NCI-H1048 (cell line): ENCODE measurements around the gene ZNF578.
A peak's percentile ranks its signal among the peaks of the same experiment; 100 is the strongest.
"Not testable (repeated sequence)": the region's sequence is repeated elsewhere in the genome, so short reads cannot be mapped to it uniquely, and the experiment has no call there.

Source experiments
- DNase-seq: peaks from one replicate; lab custom pipeline; 2025; lab: John Stamatoyannopoulos, UW

ZNF578 gene

GRCh38 chr19:52516191-52516590, 62.8 kb downstream of the ZNF578 start:
- DNase-seq = no peak

- no peak for DNase-seq
These were observed 65.3 kb downstream of the ZNF578 start for GRCh38 chr19:52518646-52519045.

- DNase-seq = not testable (repeated sequence)
These were observed 65.8 kb downstream of the ZNF578 start for GRCh38 chr19:52519175-52519574.

- DNase-seq = no peak
These were observed 66.7 kb downstream of the ZNF578 start for GRCh38 chr19:52520013-52520412.

- no peak for DNase-seq
These were observed 69.2 kb downstream of the ZNF578 start for GRCh38 chr19:52522551-52522950.

GRCh38 chr19:52524086-52524485, 70.7 kb downstream of the ZNF578 start:
- DNase-seq = no peak

GRCh38 chr19:52527134-52527955, 74.0 kb downstream of the ZNF578 start, which contains the start of gene ZNF808:
Gene ZNF808 (plus strand): TSS chr19:52527668. CDS start chr19:52543285, 15,617 bp downstream.
- peak; percentile 80 for DNase-seq

GRCh38 chr19:52527956-52528351, 74.6 kb downstream of the ZNF578 start:
- DNase-seq = no peak

- no peak for DNase-seq
These were observed 79.1 kb downstream of the ZNF578 start for GRCh38 chr19:52532480-52532879.

GRCh38 chr19:52533901-52534300, 80.5 kb downstream of the ZNF578 start:
- no peak for DNase-seq

GRCh38 chr19:52535385-52535770, 82.0 kb downstream of the ZNF578 start:
- DNase-seq = not testable (repeated sequence)

- DNase-seq = no peak
These were observed 82.6 kb downstream of the ZNF578 start for GRCh38 chr19:52535771-52536447.

- no peak for DNase-seq
These were observed 83.1 kb downstream of the ZNF578 start for GRCh38 chr19:52536448-52536800.

- not testable (repeated sequence) for DNase-seq
These were observed 85.5 kb downstream of the ZNF578 start for GRCh38 chr19:52538815-52539214.

GRCh38 chr19:52541176-52541575, 87.8 kb downstream of the ZNF578 start:
- DNase-seq = not testable (repeated sequence)

- no peak for DNase-seq
These were observed 88.3 kb downstream of the ZNF578 start for GRCh38 chr19:52541608-52542007.

- DNase-seq = not testable (repeated sequence)
These were observed 89.2 kb downstream of the ZNF578 start for GRCh38 chr19:52542541-52542940.

- DNase-seq = no peak
These were observed 89.8 kb downstream of the ZNF578 start for GRCh38 chr19:52542984-52543664.

- DNase-seq = no peak
These were observed 101.0 kb downstream of the ZNF578 start for GRCh38 chr19:52554216-52554971.

GRCh38 chr19:52557231-52557995, 104.1 kb downstream of the ZNF578 start:
- no peak for DNase-seq

- not testable (repeated sequence) for DNase-seq
These were observed 105.5 kb downstream of the ZNF578 start for GRCh38 chr19:52558732-52559445.
